Stomach (tissue), 4 donors: Measurements from ENCODE around the gene ERP29.

ENCODE experiments used
- CTCF ChIP-seq, 7 experiments: fragments of 450-650 bp in 4 of 7; fragments of 200-600 bp in 3 of 7; sonication (generic) in 3 of 7; IDR thresholded peaks; one replicate each; pipeline ENCODE4 v1.5.1; 2016 to 2019; ENCODE audit warnings: antibody characterized with exemption in 7 of 7, control low read depth in 2 of 7, mild to moderate bottlenecking in 1 of 7
- POLR2AphosphoS5 ChIP-seq, 3 donors: sonication (generic); formaldehyde crosslinking; IDR thresholded peaks; one replicate each; pipeline ENCODE4 v1.6.1; 2016; ENCODE audit warnings: antibody characterized with exemption in 3 of 3

- TF ChIP-seq POLR2AphosphoS5 (IDR thresholded peaks at IDR 0.05) = no peak
- no peak for TF ChIP-seq CTCF (IDR thresholded peaks at IDR 0.05)
Observed at GRCh38 chr12:112011685-112012084, 1.5 kb upstream of the ERP29 start.
